ENCODE measurements around the gene ZNF274. TPM values are rescaled to one million over a fixed set of nuclear protein-coding genes. Genes with fewer than 3 reads are reported as not detected.

Gene ZNF274
- total RNA-seq, 1 donor from 2014 or later: 26.1 TPM

- Mint-ChIP-seq H3K36me3 (ENCODE audit: insufficient read depth) (peaks cover 74% of the 10 kb centered on the region), H3K27me3 (no peaks in the 10 kb centered on the region), H3K9me3 (ENCODE audit: low read depth) (peaks cover 62% of the 10 kb centered on the region), H3K27ac (no peak overlapping the region), H3K4me1 (ENCODE audit: low read depth) (no peaks in the 10 kb centered on the region), H3K4me3 (ENCODE audit: low read depth) (no peak overlapping the region)
- no peak for TF ChIP-seq CTCF (IDR thresholded peaks at IDR 0.05; ENCODE audit: unreplicated experiment)
- no peak for DNase-seq (ENCODE audit: low spot score, unreplicated experiment)
These were observed 30.2 kb downstream of the ZNF274 start for GRCh38 chr19:58213075-58213369.

DNA sequence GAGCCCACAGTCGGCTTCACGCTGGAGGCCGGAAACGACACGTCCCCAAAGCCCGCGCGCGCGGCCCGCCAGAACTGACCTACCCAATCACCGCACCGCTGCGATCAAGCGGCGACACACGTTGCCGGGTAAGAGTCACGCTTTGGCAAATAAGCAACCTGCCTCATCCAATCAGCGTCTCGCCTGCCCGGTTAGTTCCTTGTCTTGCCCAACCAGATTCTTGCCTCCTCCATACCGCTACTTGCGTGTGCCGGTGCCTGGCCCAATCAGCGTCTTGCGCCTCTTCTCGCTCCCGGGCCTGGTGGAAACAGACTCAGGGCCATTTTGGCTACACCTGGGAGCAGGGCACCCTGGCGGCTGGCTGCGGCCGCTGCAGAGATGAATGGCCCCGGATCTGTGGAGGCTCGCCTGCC is 34.2 kb downstream of the ZNF274 start:
- Mint-ChIP-seq H3K9me3 (ENCODE audit: low read depth) (peaks cover 42% of the 10 kb centered on the region), H3K4me1 (ENCODE audit: low read depth) (no peaks in the 10 kb centered on the region), H3K27me3 (no peaks in the 10 kb centered on the region), H3K4me3 (ENCODE audit: low read depth) (no peak overlapping the region), H3K36me3 (ENCODE audit: insufficient read depth) (peaks cover 34% of the 10 kb centered on the region), H3K27ac (no peak overlapping the region)
- DNase-seq (ENCODE audit: low spot score, unreplicated experiment): no peak
- TF ChIP-seq CTCF (IDR thresholded peaks at IDR 0.05; ENCODE audit: unreplicated experiment): no peak

GRCh38 chr19:58217607-58218391 is 34.9 kb downstream of the ZNF274 start:
- no peak for TF ChIP-seq CTCF (IDR thresholded peaks at IDR 0.05; ENCODE audit: unreplicated experiment)
- Mint-ChIP-seq H3K27me3 (no peaks in the 10 kb centered on the region), H3K27ac (no peak overlapping the region), H3K36me3 (ENCODE audit: insufficient read depth) (peaks cover 27% of the 10 kb centered on the region), H3K9me3 (ENCODE audit: low read depth) (peaks cover 38% of the 10 kb centered on the region), H3K4me1 (ENCODE audit: low read depth) (no peaks in the 10 kb centered on the region), H3K4me3 (ENCODE audit: low read depth) (no peak overlapping the region)
- no peak for DNase-seq (ENCODE audit: low spot score, unreplicated experiment)

- Mint-ChIP-seq H3K9me3 (ENCODE audit: low read depth) (peaks cover 29% of the 10 kb centered on the region), H3K36me3 (ENCODE audit: insufficient read depth) (peaks cover 16% of the 10 kb centered on the region), H3K4me1 (ENCODE audit: low read depth) (no peaks in the 10 kb centered on the region), H3K27ac (no peak overlapping the region), H3K27me3 (no peaks in the 10 kb centered on the region), H3K4me3 (ENCODE audit: low read depth) (no peak overlapping the region)
- no peak for DNase-seq (ENCODE audit: low spot score, unreplicated experiment)
- TF ChIP-seq CTCF (IDR thresholded peaks at IDR 0.05; ENCODE audit: unreplicated experiment): no peak
These were observed 36.0 kb downstream of the ZNF274 start for GRCh38 chr19:58218899-58219298.

- Mint-ChIP-seq H3K4me1 (ENCODE audit: low read depth) (peaks cover 20% of the 10 kb centered on the region), H3K4me3 (ENCODE audit: low read depth) (peak overlapping the region; percentile 91), H3K27me3 (no peaks in the 10 kb centered on the region), H3K36me3 (ENCODE audit: insufficient read depth) (peaks cover 32% of the 10 kb centered on the region), H3K27ac (peak overlapping the region; percentile 99), H3K9me3 (ENCODE audit: low read depth) (peaks cover 9% of the 10 kb centered on the region)
- no peak for DNase-seq (ENCODE audit: low spot score, unreplicated experiment)
- TF ChIP-seq CTCF (IDR thresholded peaks at IDR 0.05; ENCODE audit: unreplicated experiment): no peak
These were observed 45.2 kb downstream of the ZNF274 start for GRCh38 chr19:58227964-58228584.
